GM23338 (cell line): ENCODE measurements around the gene TOMM40.
"Not testable (repeated sequence)": the region's sequence is repeated elsewhere in the genome, so short reads cannot be mapped to it uniquely, and the experiment has no call there.

Experiments used
- CREB1 ChIP-seq: fragments of 250-450 bp; sonication (Bioruptor Pico); IDR thresholded peaks from 2 replicates; pipeline ENCODE4 v1.5.0; 2020; ENCODE audit warnings: low read depth, mild to moderate bottlenecking, moderate library complexity
- CTCF ChIP-seq, 2 experiments: fragments of 200-600 bp in 1 of 2; sonication (generic) in 1 of 2; conservative IDR thresholded peaks; 2 replicates each; pipeline versions ENCODE4 v1.5.1 to v1.6.1; 2016 to 2017; ENCODE audit warnings: antibody characterized with exemption in 2 of 2, low read depth in 2 of 2, mild to moderate bottlenecking in 2 of 2, moderate library complexity in 1 of 2
- ETS1 ChIP-seq: IDR thresholded peaks from 2 replicates; pipeline ENCODE4 v1.6.1; 2016; ENCODE audit warnings: antibody characterized with exemption
- EZH2 ChIP-seq: fragments of 200-600 bp; sonication (generic); IDR thresholded peaks from one replicate; pipeline ENCODE4 v1.8.0; 2017; ENCODE audit warnings: antibody characterized with exemption, mild to moderate bottlenecking, low read depth; ENCODE audit not compliant: unreplicated experiment
- EZH2phosphoT487 ChIP-seq: fragments of 200-600 bp; sonication (generic); IDR thresholded peaks from one replicate; pipeline ENCODE4 v1.8.1; 2018; ENCODE audit warnings: antibody characterized with exemption; ENCODE audit not compliant: unreplicated experiment
- JUNB ChIP-seq: IDR thresholded peaks from one replicate; pipeline ENCODE4 v1.6.1; 2016; ENCODE audit warnings: antibody characterized with exemption; ENCODE audit not compliant: unreplicated experiment
- POLR2AphosphoS5 ChIP-seq: IDR thresholded peaks from 2 replicates; pipeline ENCODE4 v1.6.1; 2016; ENCODE audit warnings: antibody characterized with exemption, low read depth
- REST ChIP-seq: IDR thresholded peaks from one replicate; pipeline ENCODE4 v1.6.1; 2018; ENCODE audit warnings: antibody characterized with exemption; ENCODE audit not compliant: unreplicated experiment
- ZNF331 ChIP-seq: fragments of 250-450 bp; sonication (Bioruptor Pico); IDR thresholded peaks from 2 replicates; pipeline ENCODE4 v1.5.0; 2020; ENCODE audit warnings: low read depth, mild to moderate bottlenecking, moderate library complexity

GRCh38 chr19:44861576-44861975, 29.5 kb upstream of the TOMM40 start:
- TF ChIP-seq EZH2phosphoT487; CTCF (conservative IDR thresholded peaks at IDR 0.05; ENCODE audit: low read depth in 2 of 2); EZH2; ZNF331 (CRISPR knock-in tag); CREB1 (CRISPR knock-in tag); POLR2AphosphoS5; REST; JUNB; ETS1: not testable (repeated sequence)
